WI38 (cell line): ENCODE results near the gene NEDD4L.

Source experiments
- H3K4me3 ChIP-seq: 2 replicates; pipeline ENCODE4 v1.5.1; 2011; ENCODE audit warnings: low read depth, mild to moderate bottlenecking, control low read depth, low read length
- CTCF ChIP-seq: IDR thresholded peaks from 2 replicates; pipeline ENCODE4 v1.5.1; 2012; ENCODE audit warnings: low read depth, mild to moderate bottlenecking, control low read depth, low read length

NEDD4L gene

GRCh38 chr18:58315041-58315440, 271.0 kb downstream of the NEDD4L start:
- no peak overlapping the region for H3K4me3 ChIP-seq
- TF ChIP-seq CTCF = no peak

GRCh38 chr18:58315739-58316215, 271.8 kb downstream of the NEDD4L start:
- no peak for TF ChIP-seq CTCF

GRCh38 chr18:58316396-58317342, 272.6 kb downstream of the NEDD4L start:
- no peak for TF ChIP-seq CTCF

More at GRCh38 chr18:58315739-58316215, 271.8 kb downstream of the NEDD4L start:
- H3K4me3 ChIP-seq = no peak overlapping the region

GRCh38 chr18:58319719-58320118, 275.7 kb downstream of the NEDD4L start:
- no peak for TF ChIP-seq CTCF
- H3K4me3 ChIP-seq = no peak overlapping the region

More at GRCh38 chr18:58316396-58317342, 272.6 kb downstream of the NEDD4L start:
- no peak overlapping the region for H3K4me3 ChIP-seq

- H3K4me3 ChIP-seq = no peak overlapping the region
- TF ChIP-seq CTCF = no peak
Measured at GRCh38 chr18:58320907-58321561, 277.0 kb downstream of the NEDD4L start.

GRCh38 chr18:58321986-58322385, 278.0 kb downstream of the NEDD4L start:
- peak; percentile 31; the same call in 1 of the 2 replicates for TF ChIP-seq CTCF
- H3K4me3 ChIP-seq = no peak overlapping the region

GRCh38 chr18:58322464-58322863, 278.4 kb downstream of the NEDD4L start:
- TF ChIP-seq CTCF = no peak

More at GRCh38 chr18:58322464-58322863, 278.4 kb downstream of the NEDD4L start:
- no peak overlapping the region for H3K4me3 ChIP-seq
